Liver (tissue), 9 donors: ENCODE results near the gene SLC34A3. TPM values are rescaled to one million over a fixed set of nuclear protein-coding genes. Genes with fewer than 3 reads are reported as not detected.

ENCODE experiments used
- DNase-seq: peaks from one replicate; pipeline ENCODE4 v3.0.0-alpha.2; 2017; ENCODE audit warnings: low spot score
- H3K27ac ChIP-seq, 2 donors: one replicate each; pipeline ENCODE4 v1.7.0; 2013; ENCODE audit warnings: inconsistent platforms in 2 of 2, low read length in 2 of 2, control low read depth in 1 of 2, low read depth in 1 of 2, mild to moderate bottlenecking in 1 of 2
- H3K27me3 ChIP-seq, 4 donors: one replicate each; pipeline versions ENCODE4 v1.6.1 to v1.7.0; 2013; ENCODE audit warnings: low read length in 3 of 4, inconsistent platforms in 1 of 4, mild to moderate bottlenecking in 1 of 4, moderate library complexity in 1 of 4; ENCODE audit not compliant: control insufficient read depth in 4 of 4, insufficient read depth in 4 of 4
- H3K36me3 ChIP-seq, 4 donors: one replicate each; pipeline versions ENCODE4 v1.6.1 to v1.7.0; 2013; ENCODE audit warnings: low read length in 3 of 4, mild to moderate bottlenecking in 3 of 4, low read depth in 1 of 4, moderate library complexity in 1 of 4; ENCODE audit not compliant: control insufficient read depth in 4 of 4, insufficient read depth in 3 of 4
- H3K4me1 ChIP-seq, 4 donors: one replicate each; pipeline versions ENCODE4 v1.6.1 to v1.7.0; 2013; ENCODE audit warnings: low read length in 3 of 4, mild to moderate bottlenecking in 3 of 4, moderate library complexity in 1 of 4; ENCODE audit not compliant: control insufficient read depth in 4 of 4, insufficient read depth in 4 of 4
- H3K4me3 ChIP-seq, 3 donors: one replicate each; pipeline versions ENCODE4 v1.6.1 to v1.7.0; 2013; ENCODE audit warnings: low read length in 3 of 3, control low read depth in 1 of 3, low read depth in 1 of 3, mild to moderate bottlenecking in 1 of 3
- H3K9ac ChIP-seq, 2 donors: one replicate each; pipeline ENCODE4 v1.7.0; 2013; ENCODE audit warnings: low read length in 2 of 2, mild to moderate bottlenecking in 2 of 2, moderate library complexity in 2 of 2, control low read depth in 1 of 2, low read depth in 1 of 2
- H3K9me3 ChIP-seq, 4 donors: one replicate each; pipeline versions ENCODE4 v1.6.1 to v1.7.0; 2013; ENCODE audit warnings: low read length in 3 of 4; ENCODE audit not compliant: control insufficient read depth in 4 of 4
- EGR1 ChIP-seq, 2 donors: IDR thresholded peaks; 2 replicates each; pipeline ENCODE4 v1.6.1; 2016 to 2018; ENCODE audit warnings: antibody characterized with exemption in 2 of 2, low read depth in 2 of 2
- FOXA1 ChIP-seq: IDR thresholded peaks from 2 replicates; pipeline ENCODE4 v1.6.1; 2016; ENCODE audit warnings: antibody characterized with exemption
- FOXA2 ChIP-seq: IDR thresholded peaks from 2 replicates; pipeline ENCODE4 v1.6.1; 2016; ENCODE audit warnings: antibody characterized with exemption
- GABPA ChIP-seq, 2 donors: IDR thresholded peaks in 1 of 2; conservative IDR thresholded peaks in 1 of 2; 2 replicates each; pipeline ENCODE4 v1.6.1; 2016; ENCODE audit warnings: antibody characterized with exemption in 2 of 2, mild to moderate bottlenecking in 1 of 2, moderate library complexity in 1 of 2
- HNF4A ChIP-seq, 2 donors: conservative IDR thresholded peaks; 2 replicates each; pipeline ENCODE4 v1.6.1; 2016; ENCODE audit warnings: antibody characterized with exemption in 2 of 2, mild to moderate bottlenecking in 2 of 2
- HNF4G ChIP-seq: IDR thresholded peaks from 2 replicates; pipeline ENCODE4 v1.6.1; 2016; ENCODE audit warnings: antibody characterized with exemption
- JUND ChIP-seq, 2 donors: IDR thresholded peaks; 2 replicates each; pipeline ENCODE4 v1.6.1; 2016; ENCODE audit warnings: antibody characterized with exemption in 2 of 2
- NR2F2 ChIP-seq: IDR thresholded peaks from 2 replicates; pipeline ENCODE4 v1.6.1; 2016; ENCODE audit warnings: antibody characterized with exemption
- RAD21 ChIP-seq, 2 donors: IDR thresholded peaks; 2 replicates each; pipeline ENCODE4 v1.6.1; 2016; ENCODE audit warnings: antibody characterized with exemption in 2 of 2, mild to moderate bottlenecking in 2 of 2
- RXRA ChIP-seq, 2 donors: IDR thresholded peaks; 2 replicates each; pipeline ENCODE4 v1.6.1; 2017 to 2018; ENCODE audit warnings: antibody characterized with exemption in 2 of 2, mild to moderate bottlenecking in 1 of 2
- SP1 ChIP-seq: IDR thresholded peaks from 2 replicates; pipeline ENCODE4 v1.6.1; 2018; ENCODE audit warnings: antibody characterized with exemption, mild to moderate bottlenecking
- TAF1 ChIP-seq: conservative IDR thresholded peaks from 2 replicates; pipeline ENCODE4 v1.6.1; 2016; ENCODE audit warnings: antibody characterized with exemption, mild to moderate bottlenecking
- YY1 ChIP-seq: IDR thresholded peaks from 2 replicates; pipeline ENCODE4 v1.6.1; 2016; ENCODE audit warnings: antibody characterized with exemption, mild to moderate bottlenecking
- WGBS: extraction: QIAGEN DNeasy Blood & Tissue Kit; methylation state at CpG from one replicate; pipeline ENCODE4 v1.1.7; 2013; 5-methylcytosine and 5-hydroxymethylcytosine counted together
- polyA plus RNA-seq, 2 donors: library from polyadenylated mRNA; stranded (reverse) in 1 of 2; unstranded in 1 of 2; fragments of 200-250 nt in 1 of 2; fragments of >200 nt in 1 of 2; fragmentation: Nextera tagmentation in 1 of 2; extraction: Ambion mirVana in 1 of 2; gene quantifications; one replicate each; pipeline versions ENCODE4 v1.2.1 to v1.2.3, GENCODE V29; 2013 to 2015
- total RNA-seq, 2 donors: library from RNA; depleted of rRNA; stranded (reverse); fragments of >200 nt; gene quantifications; one replicate each; pipeline ENCODE4 v1.2.3, GENCODE V29; 2014
- TF ChIP-seq, protein P1 (sequence below): IDR thresholded peaks from 2 replicates; pipeline ENCODE4 v1.6.1; 2016; ENCODE audit warnings: antibody characterized with exemption, mild to moderate bottlenecking
- TF ChIP-seq, protein P2 (sequence below): IDR thresholded peaks from 2 replicates; pipeline ENCODE4 v1.6.1; 2016; ENCODE audit warnings: antibody characterized with exemption
- TF ChIP-seq, protein P3 (sequence below): IDR thresholded peaks from 2 replicates; pipeline ENCODE4 v1.6.1; 2016; ENCODE audit warnings: antibody characterized with exemption
- TF ChIP-seq, protein P4 (sequence below): fragments of 150-350 bp; IDR thresholded peaks from 2 replicates; pipeline ENCODE4 v1.5.1; 2017; ENCODE audit warnings: improper control_type of control experiment, low read depth, low read length; ENCODE audit not compliant: missing input control
- TF ChIP-seq, protein P5 (sequence below): IDR thresholded peaks from 2 replicates; pipeline ENCODE4 v1.6.1; 2016; ENCODE audit warnings: antibody characterized with exemption
- donor health status: healthy.
- donor health status: healthy.
- donor health status: healthy.
- donor health status: healthy.
- donor health status: healthy.

Gene SLC34A3
- total and polyA plus RNA-seq, 4 donors = not detected

DNA sequence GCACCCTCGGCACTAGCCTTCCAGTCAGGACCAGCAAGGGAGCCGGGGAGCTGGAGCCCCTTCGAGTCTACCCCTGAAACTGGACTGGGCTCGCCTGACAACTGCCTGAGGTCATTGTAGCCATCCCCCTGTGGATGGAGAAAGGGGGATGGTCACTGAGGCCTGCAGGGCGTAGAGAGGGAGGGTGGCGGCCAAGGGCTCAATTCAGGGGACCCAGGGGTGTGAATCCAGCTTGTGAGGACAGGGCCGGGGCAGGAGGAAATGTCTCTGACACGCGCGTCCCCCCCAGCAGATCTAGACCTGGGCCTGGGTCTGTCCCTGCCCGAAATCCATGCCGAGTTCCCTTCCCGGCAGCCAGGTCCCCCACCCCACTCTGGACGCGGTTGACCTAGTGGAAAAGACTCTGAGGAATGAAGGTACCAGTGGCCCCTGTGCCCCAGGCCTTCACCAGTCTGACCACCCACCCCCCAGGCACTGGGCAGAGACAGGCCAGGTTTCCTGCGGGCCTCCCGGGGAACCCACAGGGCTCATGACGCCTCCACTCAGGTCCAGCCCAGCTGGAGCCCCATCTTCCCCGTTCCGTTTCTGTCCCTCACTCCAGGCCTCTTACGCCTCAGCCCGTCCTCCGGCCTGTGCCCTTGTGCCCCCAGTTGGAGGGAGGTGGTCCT is 805 bp downstream of the SLC34A3 start:
- H3K9me3 ChIP-seq = no peaks in the 10 kb centered on the region
- H3K9ac ChIP-seq = no peak overlapping the region
- WGBS = 91% methylated on average over 23 of the region's 23 CpGs
- no peak overlapping the region for H3K4me3 ChIP-seq
- H3K36me3 ChIP-seq = no peaks in the 10 kb centered on the region
- TF ChIP-seq JUND (IDR thresholded peaks at IDR 0.05) (no peak), SP1 (no peak), HNF4A (conservative IDR thresholded peaks at IDR 0.05) (no peak), NR2F2 (no peak), RXRA (IDR thresholded peaks at IDR 0.05) (no peak), HNF4G (no peak), GABPA (IDR thresholded peaks at IDR 0.05 in 1 of 2, conservative IDR thresholded peaks at IDR 0.05 in 1 of 2) (no peak), TAF1 (no peak), EGR1 (IDR thresholded peaks at IDR 0.05; ENCODE audit: low read depth in 2 of 2) (no peak), YY1 (no peak), FOXA2 (no peak), FOXA1 (no peak), RAD21 (IDR thresholded peaks at IDR 0.05) (no peak)
- TF ChIP-seq, protein P1, sequence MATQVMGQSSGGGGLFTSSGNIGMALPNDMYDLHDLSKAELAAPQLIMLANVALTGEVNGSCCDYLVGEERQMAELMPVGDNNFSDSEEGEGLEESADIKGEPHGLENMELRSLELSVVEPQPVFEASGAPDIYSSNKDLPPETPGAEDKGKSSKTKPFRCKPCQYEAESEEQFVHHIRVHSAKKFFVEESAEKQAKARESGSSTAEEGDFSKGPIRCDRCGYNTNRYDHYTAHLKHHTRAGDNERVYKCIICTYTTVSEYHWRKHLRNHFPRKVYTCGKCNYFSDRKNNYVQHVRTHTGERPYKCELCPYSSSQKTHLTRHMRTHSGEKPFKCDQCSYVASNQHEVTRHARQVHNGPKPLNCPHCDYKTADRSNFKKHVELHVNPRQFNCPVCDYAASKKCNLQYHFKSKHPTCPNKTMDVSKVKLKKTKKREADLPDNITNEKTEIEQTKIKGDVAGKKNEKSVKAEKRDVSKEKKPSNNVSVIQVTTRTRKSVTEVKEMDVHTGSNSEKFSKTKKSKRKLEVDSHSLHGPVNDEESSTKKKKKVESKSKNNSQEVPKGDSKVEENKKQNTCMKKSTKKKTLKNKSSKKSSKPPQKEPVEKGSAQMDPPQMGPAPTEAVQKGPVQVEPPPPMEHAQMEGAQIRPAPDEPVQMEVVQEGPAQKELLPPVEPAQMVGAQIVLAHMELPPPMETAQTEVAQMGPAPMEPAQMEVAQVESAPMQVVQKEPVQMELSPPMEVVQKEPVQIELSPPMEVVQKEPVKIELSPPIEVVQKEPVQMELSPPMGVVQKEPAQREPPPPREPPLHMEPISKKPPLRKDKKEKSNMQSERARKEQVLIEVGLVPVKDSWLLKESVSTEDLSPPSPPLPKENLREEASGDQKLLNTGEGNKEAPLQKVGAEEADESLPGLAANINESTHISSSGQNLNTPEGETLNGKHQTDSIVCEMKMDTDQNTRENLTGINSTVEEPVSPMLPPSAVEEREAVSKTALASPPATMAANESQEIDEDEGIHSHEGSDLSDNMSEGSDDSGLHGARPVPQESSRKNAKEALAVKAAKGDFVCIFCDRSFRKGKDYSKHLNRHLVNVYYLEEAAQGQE = no peak
- TF ChIP-seq, protein P2, sequence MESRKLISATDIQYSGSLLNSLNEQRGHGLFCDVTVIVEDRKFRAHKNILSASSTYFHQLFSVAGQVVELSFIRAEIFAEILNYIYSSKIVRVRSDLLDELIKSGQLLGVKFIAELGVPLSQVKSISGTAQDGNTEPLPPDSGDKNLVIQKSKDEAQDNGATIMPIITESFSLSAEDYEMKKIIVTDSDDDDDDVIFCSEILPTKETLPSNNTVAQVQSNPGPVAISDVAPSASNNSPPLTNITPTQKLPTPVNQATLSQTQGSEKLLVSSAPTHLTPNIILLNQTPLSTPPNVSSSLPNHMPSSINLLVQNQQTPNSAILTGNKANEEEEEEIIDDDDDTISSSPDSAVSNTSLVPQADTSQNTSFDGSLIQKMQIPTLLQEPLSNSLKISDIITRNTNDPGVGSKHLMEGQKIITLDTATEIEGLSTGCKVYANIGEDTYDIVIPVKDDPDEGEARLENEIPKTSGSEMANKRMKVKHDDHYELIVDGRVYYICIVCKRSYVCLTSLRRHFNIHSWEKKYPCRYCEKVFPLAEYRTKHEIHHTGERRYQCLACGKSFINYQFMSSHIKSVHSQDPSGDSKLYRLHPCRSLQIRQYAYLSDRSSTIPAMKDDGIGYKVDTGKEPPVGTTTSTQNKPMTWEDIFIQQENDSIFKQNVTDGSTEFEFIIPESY = no peak
- TF ChIP-seq, protein P3, sequence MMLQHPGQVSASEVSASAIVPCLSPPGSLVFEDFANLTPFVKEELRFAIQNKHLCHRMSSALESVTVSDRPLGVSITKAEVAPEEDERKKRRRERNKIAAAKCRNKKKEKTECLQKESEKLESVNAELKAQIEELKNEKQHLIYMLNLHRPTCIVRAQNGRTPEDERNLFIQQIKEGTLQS = no peak
- TF ChIP-seq, protein P4, sequence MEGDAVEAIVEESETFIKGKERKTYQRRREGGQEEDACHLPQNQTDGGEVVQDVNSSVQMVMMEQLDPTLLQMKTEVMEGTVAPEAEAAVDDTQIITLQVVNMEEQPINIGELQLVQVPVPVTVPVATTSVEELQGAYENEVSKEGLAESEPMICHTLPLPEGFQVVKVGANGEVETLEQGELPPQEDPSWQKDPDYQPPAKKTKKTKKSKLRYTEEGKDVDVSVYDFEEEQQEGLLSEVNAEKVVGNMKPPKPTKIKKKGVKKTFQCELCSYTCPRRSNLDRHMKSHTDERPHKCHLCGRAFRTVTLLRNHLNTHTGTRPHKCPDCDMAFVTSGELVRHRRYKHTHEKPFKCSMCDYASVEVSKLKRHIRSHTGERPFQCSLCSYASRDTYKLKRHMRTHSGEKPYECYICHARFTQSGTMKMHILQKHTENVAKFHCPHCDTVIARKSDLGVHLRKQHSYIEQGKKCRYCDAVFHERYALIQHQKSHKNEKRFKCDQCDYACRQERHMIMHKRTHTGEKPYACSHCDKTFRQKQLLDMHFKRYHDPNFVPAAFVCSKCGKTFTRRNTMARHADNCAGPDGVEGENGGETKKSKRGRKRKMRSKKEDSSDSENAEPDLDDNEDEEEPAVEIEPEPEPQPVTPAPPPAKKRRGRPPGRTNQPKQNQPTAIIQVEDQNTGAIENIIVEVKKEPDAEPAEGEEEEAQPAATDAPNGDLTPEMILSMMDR = no peak
- TF ChIP-seq, protein P5, sequence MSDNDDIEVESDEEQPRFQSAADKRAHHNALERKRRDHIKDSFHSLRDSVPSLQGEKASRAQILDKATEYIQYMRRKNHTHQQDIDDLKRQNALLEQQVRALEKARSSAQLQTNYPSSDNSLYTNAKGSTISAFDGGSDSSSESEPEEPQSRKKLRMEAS = no peak
- DNase-seq = no peak
- peaks cover 3 to 9% (median 4%) of the 10 kb centered on the region in 4 donors for H3K4me1 ChIP-seq
- H3K27ac ChIP-seq = no peak overlapping the region
- no peaks in the 10 kb centered on the region for H3K27me3 ChIP-seq
